HCT116 (cell line): ENCODE data around the gene AGTRAP. TPM values are rescaled to one million over a fixed set of nuclear protein-coding genes. Genes with fewer than 3 reads are reported as not detected.

Experiments used
- ATAC-seq: fragments of 200-7000 bp; cut with Tn5 transposase; 2 replicates; pipeline ENCODE4 v1.9.1; 2020; ENCODE audit warnings: mild to moderate bottlenecking, moderate library complexity
- BruUV-seq: library from RNA; stranded (reverse); fragments of 400-500 nt; replicated peaks from 2 replicates; lab custom pipeline; 2021; lab: Mats Ljungman, UMichigan
- CTCF ChIA-PET: fragments of 300-600 bp; sonication (Branson Sonifier 250); formaldehyde crosslinking; loops from one replicate; lab custom pipeline; 2021; ENCODE audit warnings: antibody characterized with exemption; lab: Charles Lee
- POLR2A ChIA-PET: fragments of 300-600, 350-600 bp; sonication (Branson Sonifier 250); formaldehyde crosslinking; loops from one replicate; lab custom pipeline; 2021; ENCODE audit warnings: antibody characterized with exemption; lab: Charles Lee
- RAD21 ChIA-PET, 2 experiments: fragments of 300-600 bp; sonication (Branson Sonifier 250); formaldehyde crosslinking; loops; one replicate each; lab custom pipeline; 2023; ENCODE audit warnings: low total read pairs in 2 of 2; ENCODE audit not compliant: uncharacterized antibody in 2 of 2, unreplicated experiment in 2 of 2, low non-redundant PET in 1 of 2; lab: Charles Lee
- DNase-seq: peaks from one replicate; pipeline ENCODE4 v3.0.0-alpha.2; 2010; ENCODE audit warnings: low read depth, low spot score
- H2AFZ ChIP-seq: fragments of 200-600 bp; shearing (Covaris generic), sonication (generic); 2 replicates; pipeline ENCODE4 v1.6.1; 2017; ENCODE audit warnings: low read depth, mixed run types, mixed read lengths, antibody characterized with exemption, low read length; ENCODE audit not compliant: poor library complexity, severe bottlenecking
- H3K27ac ChIP-seq: 2 replicates; pipeline ENCODE4 v1.5.1; 2012; ENCODE audit warnings: low read depth, low read length
- H3K27me3 ChIP-seq: fragments of 200-600 bp; sonication (generic); 2 replicates; pipeline ENCODE4 v1.6.1; 2016; ENCODE audit warnings: mixed run types, low read length, mixed read lengths; ENCODE audit not compliant: insufficient read depth
- H3K36me3 ChIP-seq, 2 experiments: fragments of 200-500 bp in 1 of 2; fragments of 200-600 bp in 1 of 2; sonication (Bioruptor generic) in 1 of 2; sonication (generic) in 1 of 2; 2 replicates each; pipeline versions ENCODE4 v1.5.1 to v1.6.1; 2014 to 2016; ENCODE audit warnings: low read length in 2 of 2, inconsistent platforms in 1 of 2, mixed read lengths in 1 of 2, mixed run types in 1 of 2; ENCODE audit not compliant: insufficient read depth in 2 of 2, control insufficient read depth in 1 of 2
- H3K4me1 ChIP-seq, 2 experiments: fragments of 200-600 bp in 1 of 2; sonication (generic) in 1 of 2; 2 replicates each; pipeline versions ENCODE4 v1.5.1 to v1.6.1; 2012 to 2017; ENCODE audit warnings: low read length in 2 of 2, inconsistent platforms in 1 of 2, mild to moderate bottlenecking in 1 of 2, mixed read lengths in 1 of 2, mixed run types in 1 of 2, moderate library complexity in 1 of 2; ENCODE audit not compliant: insufficient read depth in 2 of 2, control insufficient read depth in 1 of 2
- H3K4me2 ChIP-seq: fragments of 200-600 bp; sonication (generic); 2 replicates; pipeline ENCODE4 v1.6.1; 2017; ENCODE audit warnings: mixed run types, low read length, mixed read lengths
- H3K4me3 ChIP-seq, 2 experiments: fragments of 200-600 bp in 1 of 2; sonication (generic) in 1 of 2; replicated peaks in 1 of 2; 2 replicates each; pipeline ENCODE4 v1.5.1; 2011 to 2016; ENCODE audit warnings: low read length in 2 of 2, control low read depth in 1 of 2, low read depth in 1 of 2, mild to moderate bottlenecking in 1 of 2, mixed read lengths in 1 of 2, mixed run types in 1 of 2
- H3K79me2 ChIP-seq: fragments of 200-600 bp; sonication (generic); 2 replicates; pipeline ENCODE4 v1.6.1; 2017; ENCODE audit warnings: mild to moderate bottlenecking, mixed run types, low read length, moderate library complexity, mixed read lengths; ENCODE audit not compliant: insufficient read depth
- H3K9ac ChIP-seq: fragments of 200-600 bp; sonication (generic); 2 replicates; pipeline ENCODE4 v1.6.1; 2016; ENCODE audit warnings: low read length, mixed read lengths
- H3K9me2 ChIP-seq: fragments of 200-600 bp; sonication (generic), shearing (Covaris generic); 2 replicates; pipeline ENCODE4 v1.6.1; 2017; ENCODE audit warnings: mixed run types, mild to moderate bottlenecking, moderate library complexity; ENCODE audit not compliant: insufficient read depth
- H3K9me3 ChIP-seq, 2 experiments: fragments of 200-500 bp in 1 of 2; fragments of 200-600 bp in 1 of 2; sonication (Bioruptor generic) in 1 of 2; sonication (generic) in 1 of 2; 2 replicates each; pipeline ENCODE4 v1.6.1; 2014 to 2017; ENCODE audit warnings: low read length in 2 of 2, mixed read lengths in 2 of 2, inconsistent platforms in 1 of 2, low read depth in 1 of 2, mild to moderate bottlenecking in 1 of 2, mixed run types in 1 of 2, moderate library complexity in 1 of 2; ENCODE audit not compliant: control insufficient read depth in 1 of 2, insufficient read depth in 1 of 2
- H4K20me1 ChIP-seq: fragments of 200-600 bp; sonication (generic), shearing (Covaris generic); 2 replicates; pipeline ENCODE4 v1.6.1; 2017; ENCODE audit warnings: mixed run types, mild to moderate bottlenecking, moderate library complexity; ENCODE audit not compliant: insufficient read depth
- ATF3 ChIP-seq: IDR thresholded peaks from 2 replicates; pipeline ENCODE4 v1.6.1; 2012
- ELF1 ChIP-seq: IDR thresholded peaks from 2 replicates; pipeline ENCODE4 v1.6.1; 2012; ENCODE audit warnings: low read depth, borderline replicate concordance
- EZH2 ChIP-seq: fragments of 200-600 bp; sonication (generic); IDR thresholded peaks from 2 replicates; pipeline ENCODE4 v1.6.1; 2017; ENCODE audit warnings: antibody characterized with exemption, mixed run types
- EZH2phosphoT487 ChIP-seq: fragments of 200-600 bp; IDR thresholded peaks from 2 replicates; pipeline ENCODE4 v1.6.1; 2018; ENCODE audit warnings: antibody characterized with exemption, borderline replicate concordance
- FOSL1 ChIP-seq: IDR thresholded peaks from 2 replicates; pipeline ENCODE4 v1.6.1; 2012; ENCODE audit warnings: low read depth
- JUND ChIP-seq: IDR thresholded peaks from 2 replicates; pipeline ENCODE4 v1.6.1; 2012
- RAD21 ChIP-seq: IDR thresholded peaks from 2 replicates; pipeline ENCODE4 v1.6.1; 2012; ENCODE audit warnings: low read depth, mild to moderate bottlenecking
- REST ChIP-seq: IDR thresholded peaks from 2 replicates; pipeline ENCODE4 v1.6.1; 2012; ENCODE audit warnings: low read depth
- TCF7L2 ChIP-seq: IDR thresholded peaks from 2 replicates; pipeline ENCODE4 v1.7.0; 2011; ENCODE audit warnings: borderline replicate concordance, inconsistent platforms; ENCODE audit not compliant: insufficient read depth, insufficient read length; ENCODE audit errors: extremely low read depth
- ZBTB33 ChIP-seq: IDR thresholded peaks from 2 replicates; pipeline ENCODE4 v1.6.1; 2011; ENCODE audit warnings: mild to moderate bottlenecking, low read length, moderate library complexity; ENCODE audit not compliant: insufficient replicate concordance; ENCODE audit errors: extremely low read depth
- ZFX ChIP-seq: fragments of 450-650 bp; IDR thresholded peaks from 2 replicates; pipeline ENCODE4 v1.6.1; 2017
- intact Hi-C: fragments of 100-400 bp; cut with micrococcal nuclease; formaldehyde crosslinking; loops from 2 replicates; pipeline ENCODE4 v1.10.0; 2022
- total RNA-seq: library from RNA; stranded (reverse); gene quantifications from one replicate; pipeline ENCODE4 v1.2.1, GENCODE V29; 2021; ENCODE audit not compliant: unreplicated experiment

Gene AGTRAP
- total RNA-seq, 1 experiment from 2014 or later = 49.0 TPM

GRCh38 chr1:11778844-11779623 is 43.1 kb downstream of the AGTRAP start:
- H3K4me2 ChIP-seq = no peak overlapping the region
- no peak overlapping the region for H2AFZ ChIP-seq
- no peak overlapping the region for H3K4me3 ChIP-seq
- H3K9ac ChIP-seq = no peak overlapping the region
- H3K9me3 ChIP-seq = no peaks in the 10 kb centered on the region
- ATAC-seq = no peak
- BruUV-seq = no TSS peak
- H3K9me2 ChIP-seq = no peaks in the 10 kb centered on the region
- no peak for TF ChIP-seq JUND
- no peak for TF ChIP-seq ELF1
- no peak for TF ChIP-seq TCF7L2
- no peak for TF ChIP-seq RAD21
- TF ChIP-seq EZH2phosphoT487 = no peak
- TF ChIP-seq ATF3 = no peak
- no peaks in the 10 kb centered on the region for H3K79me2 ChIP-seq
- ChIA-PET CTCF (no interaction called here), RAD21 (no interaction called here), POLR2A (no interaction called here)
- no peak for DNase-seq
- no peaks in the 10 kb centered on the region for H3K4me1 ChIP-seq
- H3K27me3 ChIP-seq = no peaks in the 10 kb centered on the region
- intact Hi-C loops = no loop called here
- H3K36me3 ChIP-seq = no peaks in the 10 kb centered on the region
- no peak overlapping the region for H3K27ac ChIP-seq
- H4K20me1 ChIP-seq = no peaks in the 10 kb centered on the region

- H3K4me1 ChIP-seq = peaks cover 1 to 7% of the 10 kb centered on the region in 2 experiments; a peak in 3 of 4 replicates
- no peak overlapping the region for H3K9ac ChIP-seq
- DNase-seq (no peak), ATAC-seq (no peak)
- no peaks in the 10 kb centered on the region for H3K9me2 ChIP-seq
- POLR2A ChIA-PET = no interaction called here
- intact Hi-C loops = no loop called here
- H3K4me2 ChIP-seq = no peak overlapping the region
- H2AFZ ChIP-seq = no peak overlapping the region
- no peak overlapping the region for H3K4me3 ChIP-seq
- CTCF ChIA-PET = no interaction called here
- H3K9me3 ChIP-seq = no peaks in the 10 kb centered on the region
- H3K36me3 ChIP-seq = no peaks in the 10 kb centered on the region
- TF ChIP-seq JUND = no peak
- no peak for TF ChIP-seq ZBTB33
- no peak for TF ChIP-seq FOSL1
- TF ChIP-seq ZFX = no peak
- TF ChIP-seq REST = no peak
- no peak for TF ChIP-seq EZH2
- no peaks in the 10 kb centered on the region for H3K27me3 ChIP-seq
- BruUV-seq = no TSS peak
- no peaks in the 10 kb centered on the region for H4K20me1 ChIP-seq
- RAD21 ChIA-PET = no interaction called here
- no peak overlapping the region for H3K27ac ChIP-seq
- no peaks in the 10 kb centered on the region for H3K79me2 ChIP-seq
Measured at GRCh38 chr1:11779715-11780379, 43.9 kb downstream of the AGTRAP start.
